GM23338 (cell line): ENCODE data around the gene EGFR.

ENCODE experiments used
- CREB1 ChIP-seq: fragments of 250-450 bp; sonication (Bioruptor Pico); IDR thresholded peaks from 2 replicates; pipeline ENCODE4 v1.5.0; 2020; ENCODE audit warnings: low read depth, mild to moderate bottlenecking, moderate library complexity
- EZH2 ChIP-seq: fragments of 200-600 bp; sonication (generic); IDR thresholded peaks from one replicate; pipeline ENCODE4 v1.8.0; 2017; ENCODE audit warnings: antibody characterized with exemption, mild to moderate bottlenecking, low read depth; ENCODE audit not compliant: unreplicated experiment
- EZH2phosphoT487 ChIP-seq: fragments of 200-600 bp; sonication (generic); IDR thresholded peaks from one replicate; pipeline ENCODE4 v1.8.1; 2018; ENCODE audit warnings: antibody characterized with exemption; ENCODE audit not compliant: unreplicated experiment
- JUNB ChIP-seq: IDR thresholded peaks from one replicate; pipeline ENCODE4 v1.6.1; 2016; ENCODE audit warnings: antibody characterized with exemption; ENCODE audit not compliant: unreplicated experiment
- NANOG ChIP-seq: IDR thresholded peaks from 2 replicates; pipeline ENCODE4 v1.6.1; 2016; ENCODE audit warnings: antibody characterized with exemption, borderline replicate concordance
- POLR2AphosphoS5 ChIP-seq: IDR thresholded peaks from 2 replicates; pipeline ENCODE4 v1.6.1; 2016; ENCODE audit warnings: antibody characterized with exemption, low read depth
- STAT1 ChIP-seq: IDR thresholded peaks from one replicate; pipeline ENCODE4 v1.6.1; 2016; ENCODE audit warnings: antibody characterized with exemption; ENCODE audit not compliant: unreplicated experiment
- ZNF114 ChIP-seq: fragments of 250-450 bp; sonication (Bioruptor Pico); IDR thresholded peaks from 2 replicates; pipeline ENCODE4 v1.5.0; 2020; ENCODE audit warnings: mild to moderate bottlenecking, moderate library complexity
- ZNF331 ChIP-seq: fragments of 250-450 bp; sonication (Bioruptor Pico); IDR thresholded peaks from 2 replicates; pipeline ENCODE4 v1.5.0; 2020; ENCODE audit warnings: low read depth, mild to moderate bottlenecking, moderate library complexity
- TF ChIP-seq, protein P1 (sequence below), 2 experiments: fragments of 200-600 bp in 1 of 2; sonication (generic) in 1 of 2; conservative IDR thresholded peaks; 2 replicates each; pipeline versions ENCODE4 v1.5.1 to v1.6.1; 2016 to 2017; ENCODE audit warnings: antibody characterized with exemption in 2 of 2, low read depth in 2 of 2, mild to moderate bottlenecking in 2 of 2, moderate library complexity in 1 of 2
- TF ChIP-seq, protein P2 (sequence below): IDR thresholded peaks from one replicate; pipeline ENCODE4 v1.6.1; 2018; ENCODE audit warnings: antibody characterized with exemption; ENCODE audit not compliant: unreplicated experiment
- TF ChIP-seq, protein P3 (sequence below): IDR thresholded peaks from 2 replicates; pipeline ENCODE4 v1.6.1; 2016; ENCODE audit warnings: antibody characterized with exemption
- TF ChIP-seq, protein P4 (sequence below): fragments of 250-450 bp; sonication (Bioruptor Pico); IDR thresholded peaks from 2 replicates; pipeline ENCODE4 v1.5.0; 2020; ENCODE audit warnings: mild to moderate bottlenecking, moderate library complexity

DNA sequence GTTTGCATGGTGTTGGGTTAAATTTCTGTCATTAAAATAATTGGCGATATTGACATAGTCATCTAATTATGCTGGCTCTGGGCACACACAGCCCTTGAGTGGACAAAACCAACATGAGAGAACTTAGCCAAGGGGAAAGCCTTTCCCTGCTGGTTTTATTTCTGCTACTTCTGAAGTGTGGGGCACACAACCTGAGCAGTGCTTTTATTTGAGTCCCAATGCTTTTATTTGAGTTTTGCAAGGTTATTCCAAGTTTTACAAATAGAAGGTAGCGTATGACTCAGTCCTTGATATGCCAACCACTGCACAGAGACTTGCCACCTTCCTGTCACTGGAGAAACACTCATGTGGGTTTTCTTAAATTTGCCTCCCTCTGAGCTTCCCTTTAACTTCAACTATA is 145.7 kb downstream of the EGFR start:
- TF ChIP-seq, protein P1, sequence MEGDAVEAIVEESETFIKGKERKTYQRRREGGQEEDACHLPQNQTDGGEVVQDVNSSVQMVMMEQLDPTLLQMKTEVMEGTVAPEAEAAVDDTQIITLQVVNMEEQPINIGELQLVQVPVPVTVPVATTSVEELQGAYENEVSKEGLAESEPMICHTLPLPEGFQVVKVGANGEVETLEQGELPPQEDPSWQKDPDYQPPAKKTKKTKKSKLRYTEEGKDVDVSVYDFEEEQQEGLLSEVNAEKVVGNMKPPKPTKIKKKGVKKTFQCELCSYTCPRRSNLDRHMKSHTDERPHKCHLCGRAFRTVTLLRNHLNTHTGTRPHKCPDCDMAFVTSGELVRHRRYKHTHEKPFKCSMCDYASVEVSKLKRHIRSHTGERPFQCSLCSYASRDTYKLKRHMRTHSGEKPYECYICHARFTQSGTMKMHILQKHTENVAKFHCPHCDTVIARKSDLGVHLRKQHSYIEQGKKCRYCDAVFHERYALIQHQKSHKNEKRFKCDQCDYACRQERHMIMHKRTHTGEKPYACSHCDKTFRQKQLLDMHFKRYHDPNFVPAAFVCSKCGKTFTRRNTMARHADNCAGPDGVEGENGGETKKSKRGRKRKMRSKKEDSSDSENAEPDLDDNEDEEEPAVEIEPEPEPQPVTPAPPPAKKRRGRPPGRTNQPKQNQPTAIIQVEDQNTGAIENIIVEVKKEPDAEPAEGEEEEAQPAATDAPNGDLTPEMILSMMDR (conservative IDR thresholded peaks at IDR 0.05; ENCODE audit: low read depth in 2 of 2), result no peak
- TF ChIP-seq POLR2AphosphoS5 (no peak), ZNF114 (CRISPR knock-in tag) (no peak), EZH2phosphoT487 (no peak), CREB1 (CRISPR knock-in tag) (no peak), EZH2 (no peak), JUNB (no peak), ZNF331 (CRISPR knock-in tag) (no peak), NANOG (no peak), STAT1 (no peak)
- TF ChIP-seq, protein P2, sequence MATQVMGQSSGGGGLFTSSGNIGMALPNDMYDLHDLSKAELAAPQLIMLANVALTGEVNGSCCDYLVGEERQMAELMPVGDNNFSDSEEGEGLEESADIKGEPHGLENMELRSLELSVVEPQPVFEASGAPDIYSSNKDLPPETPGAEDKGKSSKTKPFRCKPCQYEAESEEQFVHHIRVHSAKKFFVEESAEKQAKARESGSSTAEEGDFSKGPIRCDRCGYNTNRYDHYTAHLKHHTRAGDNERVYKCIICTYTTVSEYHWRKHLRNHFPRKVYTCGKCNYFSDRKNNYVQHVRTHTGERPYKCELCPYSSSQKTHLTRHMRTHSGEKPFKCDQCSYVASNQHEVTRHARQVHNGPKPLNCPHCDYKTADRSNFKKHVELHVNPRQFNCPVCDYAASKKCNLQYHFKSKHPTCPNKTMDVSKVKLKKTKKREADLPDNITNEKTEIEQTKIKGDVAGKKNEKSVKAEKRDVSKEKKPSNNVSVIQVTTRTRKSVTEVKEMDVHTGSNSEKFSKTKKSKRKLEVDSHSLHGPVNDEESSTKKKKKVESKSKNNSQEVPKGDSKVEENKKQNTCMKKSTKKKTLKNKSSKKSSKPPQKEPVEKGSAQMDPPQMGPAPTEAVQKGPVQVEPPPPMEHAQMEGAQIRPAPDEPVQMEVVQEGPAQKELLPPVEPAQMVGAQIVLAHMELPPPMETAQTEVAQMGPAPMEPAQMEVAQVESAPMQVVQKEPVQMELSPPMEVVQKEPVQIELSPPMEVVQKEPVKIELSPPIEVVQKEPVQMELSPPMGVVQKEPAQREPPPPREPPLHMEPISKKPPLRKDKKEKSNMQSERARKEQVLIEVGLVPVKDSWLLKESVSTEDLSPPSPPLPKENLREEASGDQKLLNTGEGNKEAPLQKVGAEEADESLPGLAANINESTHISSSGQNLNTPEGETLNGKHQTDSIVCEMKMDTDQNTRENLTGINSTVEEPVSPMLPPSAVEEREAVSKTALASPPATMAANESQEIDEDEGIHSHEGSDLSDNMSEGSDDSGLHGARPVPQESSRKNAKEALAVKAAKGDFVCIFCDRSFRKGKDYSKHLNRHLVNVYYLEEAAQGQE, result no peak
- TF ChIP-seq, protein P3, sequence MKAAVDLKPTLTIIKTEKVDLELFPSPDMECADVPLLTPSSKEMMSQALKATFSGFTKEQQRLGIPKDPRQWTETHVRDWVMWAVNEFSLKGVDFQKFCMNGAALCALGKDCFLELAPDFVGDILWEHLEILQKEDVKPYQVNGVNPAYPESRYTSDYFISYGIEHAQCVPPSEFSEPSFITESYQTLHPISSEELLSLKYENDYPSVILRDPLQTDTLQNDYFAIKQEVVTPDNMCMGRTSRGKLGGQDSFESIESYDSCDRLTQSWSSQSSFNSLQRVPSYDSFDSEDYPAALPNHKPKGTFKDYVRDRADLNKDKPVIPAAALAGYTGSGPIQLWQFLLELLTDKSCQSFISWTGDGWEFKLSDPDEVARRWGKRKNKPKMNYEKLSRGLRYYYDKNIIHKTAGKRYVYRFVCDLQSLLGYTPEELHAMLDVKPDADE, result no peak
- TF ChIP-seq, protein P4, sequence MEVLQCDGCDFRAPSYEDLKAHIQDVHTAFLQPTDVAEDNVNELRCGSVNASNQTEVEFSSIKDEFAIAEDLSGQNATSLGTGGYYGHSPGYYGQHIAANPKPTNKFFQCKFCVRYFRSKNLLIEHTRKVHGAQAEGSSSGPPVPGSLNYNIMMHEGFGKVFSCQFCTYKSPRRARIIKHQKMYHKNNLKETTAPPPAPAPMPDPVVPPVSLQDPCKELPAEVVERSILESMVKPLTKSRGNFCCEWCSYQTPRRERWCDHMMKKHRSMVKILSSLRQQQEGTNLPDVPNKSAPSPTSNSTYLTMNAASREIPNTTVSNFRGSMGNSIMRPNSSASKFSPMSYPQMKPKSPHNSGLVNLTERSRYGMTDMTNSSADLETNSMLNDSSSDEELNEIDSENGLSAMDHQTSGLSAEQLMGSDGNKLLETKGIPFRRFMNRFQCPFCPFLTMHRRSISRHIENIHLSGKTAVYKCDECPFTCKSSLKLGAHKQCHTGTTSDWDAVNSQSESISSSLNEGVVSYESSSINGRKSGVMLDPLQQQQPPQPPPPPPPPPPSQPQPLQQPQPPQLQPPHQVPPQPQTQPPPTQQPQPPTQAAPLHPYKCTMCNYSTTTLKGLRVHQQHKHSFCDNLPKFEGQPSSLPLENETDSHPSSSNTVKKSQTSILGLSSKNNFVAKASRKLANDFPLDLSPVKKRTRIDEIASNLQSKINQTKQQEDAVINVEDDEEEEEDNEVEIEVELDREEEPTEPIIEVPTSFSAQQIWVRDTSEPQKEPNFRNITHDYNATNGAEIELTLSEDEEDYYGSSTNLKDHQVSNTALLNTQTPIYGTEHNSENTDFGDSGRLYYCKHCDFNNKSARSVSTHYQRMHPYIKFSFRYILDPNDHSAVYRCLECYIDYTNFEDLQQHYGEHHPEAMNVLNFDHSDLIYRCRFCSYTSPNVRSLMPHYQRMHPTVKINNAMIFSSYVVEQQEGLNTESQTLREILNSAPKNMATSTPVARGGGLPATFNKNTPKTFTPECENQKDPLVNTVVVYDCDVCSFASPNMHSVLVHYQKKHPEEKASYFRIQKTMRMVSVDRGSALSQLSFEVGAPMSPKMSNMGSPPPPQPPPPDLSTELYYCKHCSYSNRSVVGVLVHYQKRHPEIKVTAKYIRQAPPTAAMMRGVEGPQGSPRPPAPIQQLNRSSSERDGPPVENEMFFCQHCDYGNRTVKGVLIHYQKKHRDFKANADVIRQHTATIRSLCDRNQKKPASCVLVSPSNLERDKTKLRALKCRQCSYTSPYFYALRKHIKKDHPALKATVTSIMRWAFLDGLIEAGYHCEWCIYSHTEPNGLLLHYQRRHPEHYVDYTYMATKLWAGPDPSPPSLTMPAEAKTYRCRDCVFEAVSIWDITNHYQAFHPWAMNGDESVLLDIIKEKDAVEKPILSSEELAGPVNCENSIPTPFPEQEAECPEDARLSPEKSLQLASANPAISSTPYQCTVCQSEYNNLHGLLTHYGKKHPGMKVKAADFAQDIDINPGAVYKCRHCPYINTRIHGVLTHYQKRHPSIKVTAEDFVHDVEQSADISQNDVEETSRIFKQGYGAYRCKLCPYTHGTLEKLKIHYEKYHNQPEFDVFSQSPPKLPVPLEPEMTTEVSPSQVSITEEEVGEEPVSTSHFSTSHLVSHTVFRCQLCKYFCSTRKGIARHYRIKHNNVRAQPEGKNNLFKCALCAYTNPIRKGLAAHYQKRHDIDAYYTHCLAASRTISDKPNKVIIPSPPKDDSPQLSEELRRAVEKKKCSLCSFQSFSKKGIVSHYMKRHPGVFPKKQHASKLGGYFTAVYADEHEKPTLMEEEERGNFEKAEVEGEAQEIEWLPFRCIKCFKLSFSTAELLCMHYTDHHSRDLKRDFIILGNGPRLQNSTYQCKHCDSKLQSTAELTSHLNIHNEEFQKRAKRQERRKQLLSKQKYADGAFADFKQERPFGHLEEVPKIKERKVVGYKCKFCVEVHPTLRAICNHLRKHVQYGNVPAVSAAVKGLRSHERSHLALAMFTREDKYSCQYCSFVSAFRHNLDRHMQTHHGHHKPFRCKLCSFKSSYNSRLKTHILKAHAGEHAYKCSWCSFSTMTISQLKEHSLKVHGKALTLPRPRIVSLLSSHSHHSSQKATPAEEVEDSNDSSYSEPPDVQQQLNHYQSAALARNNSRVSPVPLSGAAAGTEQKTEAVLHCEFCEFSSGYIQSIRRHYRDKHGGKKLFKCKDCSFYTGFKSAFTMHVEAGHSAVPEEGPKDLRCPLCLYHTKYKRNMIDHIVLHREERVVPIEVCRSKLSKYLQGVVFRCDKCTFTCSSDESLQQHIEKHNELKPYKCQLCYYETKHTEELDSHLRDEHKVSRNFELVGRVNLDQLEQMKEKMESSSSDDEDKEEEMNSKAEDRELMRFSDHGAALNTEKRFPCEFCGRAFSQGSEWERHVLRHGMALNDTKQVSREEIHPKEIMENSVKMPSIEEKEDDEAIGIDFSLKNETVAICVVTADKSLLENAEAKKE (CRISPR knock-in tag), result no peak
